Prostate gland (tissue), 2 donors: ENCODE measurements around the gene MTOR. TPM values are rescaled to one million over a fixed set of nuclear protein-coding genes. Genes with fewer than 3 reads are reported as not detected.

Source experiments
- DNase-seq: peaks from one replicate; pipeline ENCODE4 v3.0.0-alpha.2; 2019; ENCODE audit warnings: low spot score
- H3K27ac ChIP-seq, 2 donors: fragments of 200-600 bp; sonication (generic); 2 replicates each; pipeline ENCODE4 v1.5.1; 2017 to 2019
- H3K27me3 ChIP-seq: fragments of 200-600 bp; sonication (generic); replicated peaks from 2 replicates; pipeline ENCODE4 v1.5.1; 2019; ENCODE audit not compliant: insufficient read depth
- H3K36me3 ChIP-seq, 2 donors: fragments of 200-600 bp; sonication (generic); 1 replicate in 1 of 2; 2 replicates in 1 of 2; pipeline versions ENCODE4 v1.5.1 to v1.8.1; 2017 to 2019
- H3K4me1 ChIP-seq: fragments of 200-600 bp; sonication (generic); replicated peaks from 2 replicates; pipeline ENCODE4 v1.5.1; 2019
- H3K4me3 ChIP-seq, 2 donors: fragments of 200-600 bp; sonication (generic); 2 replicates each; pipeline ENCODE4 v1.5.1; 2017 to 2019
- H3K9me3 ChIP-seq: fragments of 200-600 bp; sonication (generic); 2 replicates; pipeline ENCODE4 v1.5.1; 2017
- CTCF ChIP-seq, 4 experiments: fragments of 200-600 bp in 2 of 4; fragments of 450-650 bp in 2 of 4; sonication (generic) in 2 of 4; IDR thresholded peaks; 1 replicate in 3 of 4; 2 replicates in 1 of 4; pipeline ENCODE4 v1.5.1; 2016 to 2019; ENCODE audit warnings: antibody characterized with exemption in 4 of 4, mild to moderate bottlenecking in 2 of 4, moderate library complexity in 2 of 4
- POLR2A ChIP-seq: fragments of 450-650 bp; IDR thresholded peaks from one replicate; pipeline ENCODE4 v1.6.1; 2016; ENCODE audit warnings: antibody characterized with exemption, mild to moderate bottlenecking
- POLR2AphosphoS5 ChIP-seq: sonication (generic); formaldehyde crosslinking; IDR thresholded peaks from one replicate; pipeline ENCODE4 v1.6.1; 2017; ENCODE audit warnings: antibody characterized with exemption
- WGBS: methylation state at CpG from one replicate; pipeline ENCODE4 v1.1.5; 2018; 5-methylcytosine and 5-hydroxymethylcytosine counted together
- intact Hi-C: fragments of 100-400 bp; cut with DNase I; formaldehyde crosslinking; loops from one replicate; pipeline ENCODE4 v1.14.2; 2022
- total RNA-seq, 2 donors: library from RNA; depleted of rRNA; stranded (reverse); fragments of >200 nt; gene quantifications; one replicate each; pipeline ENCODE4 v1.1.0, GENCODE V29; 2016

MTOR gene
- total RNA-seq, 2 donors from 2014 or later = 34.7 to 56.1 TPM

- no peaks in the 10 kb centered on the region for H3K9me3 ChIP-seq
- peaks cover 3 to 26% of the 10 kb centered on the region in 2 donors for H3K36me3 ChIP-seq
- no peaks in the 10 kb centered on the region for H3K4me1 ChIP-seq
- DNase-seq = no peak
- TF ChIP-seq POLR2AphosphoS5 = no peak
- TF ChIP-seq POLR2A = no peak
- TF ChIP-seq CTCF (IDR thresholded peaks at IDR 0.05) = no peak
- intact Hi-C loops = no loop called here
- no peak overlapping the region for H3K27ac ChIP-seq
- 92% methylated on average over 3 of the region's 3 CpGs for WGBS
- no peak overlapping the region for H3K4me3 ChIP-seq
- no peaks in the 10 kb centered on the region for H3K27me3 ChIP-seq
Observed at GRCh38 chr1:11124965-11125364, 137.4 kb downstream of the MTOR start.

- 95% methylated on average over 2 of the region's 2 CpGs for WGBS
- TF ChIP-seq POLR2AphosphoS5 = no peak
- intact Hi-C loops = no loop called here
Observed at GRCh38 chr1:11116318-11116717, 146.0 kb downstream of the MTOR start.

GRCh38 chr1:11114966-11115365 lies 147.4 kb downstream of the MTOR start:
- no peak for TF ChIP-seq CTCF (IDR thresholded peaks at IDR 0.05)
- no peak for TF ChIP-seq POLR2AphosphoS5
- no peak for TF ChIP-seq POLR2A
- H3K9me3 ChIP-seq = no peaks in the 10 kb centered on the region
- 84% methylated on average over 3 of the region's 3 CpGs for WGBS
- peaks cover 0 to 12% of the 10 kb centered on the region in 2 donors for H3K36me3 ChIP-seq
- no peaks in the 10 kb centered on the region for H3K27me3 ChIP-seq
- H3K4me1 ChIP-seq = no peaks in the 10 kb centered on the region
- DNase-seq = no peak
- H3K4me3 ChIP-seq = no peak overlapping the region
- no peak overlapping the region for H3K27ac ChIP-seq
- intact Hi-C loops = no loop called here

More at GRCh38 chr1:11116318-11116717, 146.0 kb downstream of the MTOR start:
- Histone ChIP-seq H3K4me3 (no peak overlapping the region), H3K27me3 (no peaks in the 10 kb centered on the region), H3K9me3 (no peaks in the 10 kb centered on the region), H3K4me1 (no peaks in the 10 kb centered on the region), H3K36me3 (peaks cover 0 to 15% of the 10 kb centered on the region in 2 donors), H3K27ac (no peak overlapping the region)
- DNase-seq = no peak

- Histone ChIP-seq H3K9me3 (no peaks in the 10 kb centered on the region), H3K36me3 (peaks cover 12 to 15% of the 10 kb centered on the region in 2 donors), H3K27ac (no peak overlapping the region), H3K4me3 (no peak overlapping the region), H3K27me3 (no peaks in the 10 kb centered on the region), H3K4me1 (no peaks in the 10 kb centered on the region)
- WGBS = 74% methylated on average over 7 of the region's 7 CpGs
- intact Hi-C loops = no loop called here
- DNase-seq = no peak
- TF ChIP-seq CTCF (IDR thresholded peaks at IDR 0.05) (no peak), POLR2A (no peak), POLR2AphosphoS5 (no peak)
Observed at GRCh38 chr1:11109047-11109760, 153.1 kb downstream of the MTOR start.

GRCh38 chr1:11107599-11107998 lies 154.8 kb downstream of the MTOR start:
- TF ChIP-seq CTCF (IDR thresholded peaks at IDR 0.05) (no peak), POLR2AphosphoS5 (no peak), POLR2A (no peak)
- H3K4me3 ChIP-seq = no peak overlapping the region
- no peaks in the 10 kb centered on the region for H3K9me3 ChIP-seq
- H3K27ac ChIP-seq = no peak overlapping the region
- H3K4me1 ChIP-seq = no peaks in the 10 kb centered on the region
- no peak for DNase-seq
- H3K27me3 ChIP-seq = no peaks in the 10 kb centered on the region
- H3K36me3 ChIP-seq = peaks cover 9 to 12% of the 10 kb centered on the region in 2 donors
- WGBS = 94% methylated on average over 5 of the region's 5 CpGs
- intact Hi-C loops = no loop called here
